AG09319 (cell line): Measurements from ENCODE around the gene RBMS3.

ENCODE experiments used
- DNase-seq: peaks from one replicate; pipeline ENCODE4 v3.0.0-alpha.2; 2010; ENCODE audit warnings: low read depth; ENCODE audit errors: extremely low read depth
- CTCF ChIP-seq: IDR thresholded peaks from 2 replicates; pipeline ENCODE4 v1.5.1; 2011; ENCODE audit warnings: low read depth, mild to moderate bottlenecking, inconsistent platforms, low read length, moderate library complexity

Gene RBMS3

DNA sequence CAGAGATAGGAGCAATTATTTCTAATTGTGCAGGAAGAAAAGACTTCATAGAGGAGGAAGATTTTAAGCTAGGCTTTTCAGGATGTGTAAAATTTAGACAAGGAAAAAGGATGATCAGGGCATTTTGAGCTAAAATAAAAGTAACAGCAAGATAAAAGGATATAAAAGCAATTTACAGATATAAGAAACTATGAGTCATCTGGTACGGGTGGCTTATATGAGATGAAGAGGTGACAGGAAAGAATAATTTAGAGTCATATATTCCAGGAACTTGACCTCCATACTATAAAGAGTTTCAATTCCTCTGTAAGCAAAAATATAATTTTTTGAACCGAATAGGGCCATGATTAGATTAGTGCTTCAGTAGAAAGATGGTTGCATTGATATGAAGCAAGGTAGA is 273.7 kb downstream of the RBMS3 start:
- no peak for TF ChIP-seq CTCF
- DNase-seq, result no peak

GRCh38 chr3:29555590-29555989 is 274.7 kb downstream of the RBMS3 start:
- no peak for TF ChIP-seq CTCF
- no peak for DNase-seq

- no peak for TF ChIP-seq CTCF
Observed at GRCh38 chr3:29557186-29557585, 276.3 kb downstream of the RBMS3 start.

GRCh38 chr3:29557825-29558224 is 277.0 kb downstream of the RBMS3 start:
- TF ChIP-seq CTCF, result no peak

More at GRCh38 chr3:29557186-29557585, 276.3 kb downstream of the RBMS3 start:
- no peak for DNase-seq

GRCh38 chr3:29559741-29560465 is 279.0 kb downstream of the RBMS3 start:
- no peak for TF ChIP-seq CTCF
- DNase-seq, result no peak

More at GRCh38 chr3:29557825-29558224, 277.0 kb downstream of the RBMS3 start:
- no peak for DNase-seq

- TF ChIP-seq CTCF, result no peak
- no peak for DNase-seq
Observed at GRCh38 chr3:29561651-29562149, 280.8 kb downstream of the RBMS3 start.

DNA sequence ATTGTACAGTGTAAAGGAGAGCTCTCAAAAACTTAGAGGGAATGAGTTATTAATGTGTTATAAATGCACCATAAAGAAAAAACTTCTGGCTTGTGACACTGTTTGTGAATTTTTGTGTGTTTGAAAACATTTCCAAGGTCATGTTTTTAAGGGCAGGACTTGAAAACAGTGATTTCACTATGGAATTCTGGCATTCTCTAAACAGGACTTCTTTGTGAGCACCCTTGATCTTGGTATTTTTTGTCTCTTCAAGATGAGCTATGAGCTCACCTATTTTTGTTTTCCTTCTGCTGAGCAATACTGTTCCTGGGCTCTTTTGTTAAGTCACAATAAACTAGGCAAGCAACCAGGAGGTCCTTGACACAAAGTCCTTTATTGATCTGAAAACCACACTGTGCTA is 284.4 kb downstream of the RBMS3 start:
- TF ChIP-seq CTCF, result no peak
- DNase-seq, result no peak
